Endodermal cell (in vitro differentiated cells): ENCODE measurements around the gene DPP6. TPM values are rescaled to one million over a fixed set of nuclear protein-coding genes. Genes with fewer than 3 reads are reported as not detected.
A peak's percentile ranks its signal among the peaks of the same experiment; 100 is the strongest.

ENCODE experiments used
- DNase-seq: peaks from one replicate; pipeline ENCODE4 v3.0.0-alpha.2; 2017
- H3K27ac ChIP-seq: 2 replicates; pipeline ENCODE4 v1.5.1; 2013; ENCODE audit warnings: mild to moderate bottlenecking, low read depth, low read length, moderate library complexity
- H3K27me3 ChIP-seq: 2 replicates; pipeline ENCODE4 v1.6.1; 2013; ENCODE audit warnings: mild to moderate bottlenecking, low read length, moderate library complexity; ENCODE audit not compliant: insufficient read depth, control insufficient read depth, poor library complexity, severe bottlenecking
- H3K36me3 ChIP-seq: 2 replicates; pipeline ENCODE4 v1.7.0; 2013; ENCODE audit warnings: mild to moderate bottlenecking, low read length, moderate library complexity; ENCODE audit not compliant: control insufficient read depth, insufficient read depth
- H3K4me1 ChIP-seq: one replicate; pipeline ENCODE4 v1.7.0; 2013; ENCODE audit warnings: low read length; ENCODE audit not compliant: control insufficient read depth, insufficient read depth
- H3K4me3 ChIP-seq: 2 replicates; pipeline ENCODE4 v1.5.1; 2013; ENCODE audit warnings: mild to moderate bottlenecking, low read length, moderate library complexity
- H3K9ac ChIP-seq: 2 replicates; pipeline ENCODE4 v1.6.1; 2013; ENCODE audit warnings: mild to moderate bottlenecking, low read length, moderate library complexity; ENCODE audit not compliant: poor library complexity, severe bottlenecking; ENCODE audit errors: extremely low read depth
- H3K9me3 ChIP-seq: 2 replicates; pipeline ENCODE4 v1.6.1; 2013; ENCODE audit warnings: mild to moderate bottlenecking, low read length, moderate library complexity; ENCODE audit not compliant: control insufficient read depth
- H3K27ac Mint-ChIP-seq: 2 replicates; pipeline ENCODE4 v1.8.0; 2020; ENCODE audit warnings: mixed read lengths
- H3K27me3 Mint-ChIP-seq: 2 replicates; pipeline ENCODE4 v1.8.0; 2021; ENCODE audit warnings: mild to moderate bottlenecking, mixed read lengths; ENCODE audit not compliant: insufficient read depth
- H3K36me3 Mint-ChIP-seq: 2 replicates; pipeline ENCODE4 v1.8.0; 2020; ENCODE audit warnings: low read depth, mixed read lengths
- H3K4me1 Mint-ChIP-seq: 2 replicates; pipeline ENCODE4 v1.8.0; 2020; ENCODE audit warnings: mixed read lengths
- H3K4me3 Mint-ChIP-seq: 2 replicates; pipeline ENCODE4 v1.8.0; 2020; ENCODE audit warnings: mild to moderate bottlenecking, moderate library complexity, mixed read lengths
- H3K9me3 Mint-ChIP-seq: 2 replicates; pipeline ENCODE4 v1.8.0; 2020; ENCODE audit warnings: mild to moderate bottlenecking, mixed read lengths
- WGBS, 2 experiments: methylation state at CpG; one replicate each; pipeline versions ENCODE4 v1.1.5 to v1.1.7; 2013; ENCODE audit warnings: missing lambda C conversion rate in 2 of 2, mixed read lengths in 1 of 2; ENCODE audit not compliant: insufficient coverage in 1 of 2, insufficient read length in 1 of 2; 5-methylcytosine and 5-hydroxymethylcytosine counted together
- total RNA-seq, 2 donors: library from RNA; stranded (reverse); fragmentation: NEBNext Ultra II Directional in 1 of 2; extraction: Animal tissue kit (Norgen Biotek cat#: 25700) in 1 of 2; gene quantifications; 2 replicates in 1 of 2; 3 replicates in 1 of 2; pipeline ENCODE4 v1.2.1, GENCODE V29; 2021
- TF ChIP-seq, protein P1 (sequence below): fragments of 200-600 bp; sonication (generic); conservative IDR thresholded peaks from 2 replicates; pipeline ENCODE4 v1.5.0; 2021; ENCODE audit warnings: antibody characterized with exemption, mild to moderate bottlenecking

The DPP6 gene
- total RNA-seq, 2 donors from 2014 or later, result 1.7 to 3.0 TPM

DNA sequence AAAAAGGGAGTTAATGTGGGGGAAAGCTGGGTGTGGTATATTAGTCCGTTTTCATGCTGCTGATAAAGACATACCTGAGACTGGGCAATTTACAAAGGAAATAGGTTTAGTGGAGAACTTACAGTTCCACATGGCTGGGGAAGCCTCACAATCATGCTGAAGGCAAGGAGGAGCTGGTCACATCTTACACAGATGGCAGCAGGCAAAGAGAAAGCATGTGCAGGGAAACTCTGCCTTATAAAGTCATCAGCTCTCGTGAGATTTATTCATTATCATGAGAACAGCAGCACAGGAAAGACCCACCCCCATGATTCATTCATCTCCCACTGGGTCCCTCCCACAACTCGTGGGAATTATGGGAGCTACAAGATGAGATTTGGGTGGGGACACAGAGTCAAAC, 836.5 kb downstream of the DPP6 start:
- no peak for DNase-seq
- H3K27me3 ChIP-seq, result no peaks in the 10 kb centered on the region
- no peak overlapping the region for H3K4me3 ChIP-seq
- peaks cover 10% of the 10 kb centered on the region for H3K9me3 ChIP-seq
- H3K4me3 Mint-ChIP-seq, result no peak overlapping the region
- 60 to 79% methylated on average over 2 to 3 of the region's 3 CpGs for WGBS, 2 experiments
- H3K27me3 Mint-ChIP-seq, result peaks cover 2% of the 10 kb centered on the region
- no peaks in the 10 kb centered on the region for H3K36me3 ChIP-seq
- TF ChIP-seq, protein P1, sequence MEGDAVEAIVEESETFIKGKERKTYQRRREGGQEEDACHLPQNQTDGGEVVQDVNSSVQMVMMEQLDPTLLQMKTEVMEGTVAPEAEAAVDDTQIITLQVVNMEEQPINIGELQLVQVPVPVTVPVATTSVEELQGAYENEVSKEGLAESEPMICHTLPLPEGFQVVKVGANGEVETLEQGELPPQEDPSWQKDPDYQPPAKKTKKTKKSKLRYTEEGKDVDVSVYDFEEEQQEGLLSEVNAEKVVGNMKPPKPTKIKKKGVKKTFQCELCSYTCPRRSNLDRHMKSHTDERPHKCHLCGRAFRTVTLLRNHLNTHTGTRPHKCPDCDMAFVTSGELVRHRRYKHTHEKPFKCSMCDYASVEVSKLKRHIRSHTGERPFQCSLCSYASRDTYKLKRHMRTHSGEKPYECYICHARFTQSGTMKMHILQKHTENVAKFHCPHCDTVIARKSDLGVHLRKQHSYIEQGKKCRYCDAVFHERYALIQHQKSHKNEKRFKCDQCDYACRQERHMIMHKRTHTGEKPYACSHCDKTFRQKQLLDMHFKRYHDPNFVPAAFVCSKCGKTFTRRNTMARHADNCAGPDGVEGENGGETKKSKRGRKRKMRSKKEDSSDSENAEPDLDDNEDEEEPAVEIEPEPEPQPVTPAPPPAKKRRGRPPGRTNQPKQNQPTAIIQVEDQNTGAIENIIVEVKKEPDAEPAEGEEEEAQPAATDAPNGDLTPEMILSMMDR, result no peak
- H3K4me1 Mint-ChIP-seq, result no peaks in the 10 kb centered on the region
- peaks cover 9% of the 10 kb centered on the region for H3K9me3 Mint-ChIP-seq
- H3K27ac ChIP-seq, result no peak overlapping the region
- H3K9ac ChIP-seq, result no peak overlapping the region
- no peaks in the 10 kb centered on the region for H3K4me1 ChIP-seq
- no peak overlapping the region for H3K27ac Mint-ChIP-seq
- H3K36me3 Mint-ChIP-seq, result no peaks in the 10 kb centered on the region

DNA sequence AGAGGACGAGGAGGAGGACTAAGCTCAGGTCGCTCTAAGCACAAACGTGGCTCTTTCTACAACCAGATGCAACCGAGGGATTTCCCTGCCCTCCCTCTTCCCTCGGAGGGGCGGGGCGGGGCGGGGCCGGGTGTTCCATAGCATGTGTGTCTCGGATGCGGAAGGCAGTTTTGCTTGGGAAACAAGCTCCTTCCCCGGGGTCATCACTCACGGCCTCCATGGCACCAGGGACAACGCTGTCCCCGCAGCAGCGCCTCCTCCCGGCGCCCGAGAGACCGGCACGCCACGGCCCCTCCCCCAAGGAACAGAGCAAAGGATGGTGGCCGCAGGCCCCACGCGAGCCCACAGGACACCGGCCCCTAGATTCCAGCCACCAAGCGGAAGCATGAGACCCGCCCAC, 840.3 kb downstream of the DPP6 start:
- Mint-ChIP-seq H3K4me3 (no peak overlapping the region), H3K27me3 (peaks cover 2% of the 10 kb centered on the region), H3K36me3 (no peaks in the 10 kb centered on the region), H3K4me1 (peaks cover 8% of the 10 kb centered on the region), H3K27ac (no peak overlapping the region), H3K9me3 (peaks cover 9% of the 10 kb centered on the region)
- Histone ChIP-seq H3K9me3 (peaks cover 10% of the 10 kb centered on the region), H3K36me3 (no peaks in the 10 kb centered on the region), H3K27ac (no peak overlapping the region), H3K4me3 (no peak overlapping the region), H3K27me3 (no peaks in the 10 kb centered on the region), H3K9ac (no peak overlapping the region), H3K4me1 (no peaks in the 10 kb centered on the region)
- TF ChIP-seq, protein P1, result peak; percentile 61
- peak; percentile 86 for DNase-seq
- 76 to 85% methylated on average over 18 to 28 of the region's 28 CpGs for WGBS, 2 experiments

DNA sequence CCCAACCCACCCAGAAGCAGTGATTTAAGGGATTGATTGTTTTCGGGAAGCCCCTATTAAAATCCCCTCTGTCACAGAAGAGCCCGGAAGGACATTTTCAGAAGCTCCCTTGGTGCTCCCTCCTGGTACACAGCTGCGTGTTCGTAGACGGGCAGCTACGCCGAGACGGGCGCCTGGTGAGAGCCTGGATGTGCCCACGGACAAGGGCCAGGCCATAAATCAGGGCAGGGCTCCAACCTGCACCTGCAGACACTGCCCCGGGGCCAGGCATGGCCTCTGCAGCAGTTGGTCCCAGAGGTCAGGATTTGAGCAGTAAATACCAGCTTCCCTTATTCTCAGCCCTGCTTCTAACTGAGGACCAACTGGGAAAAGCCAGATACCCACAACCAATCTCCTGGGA, 843.9 kb downstream of the DPP6 start:
- no peak overlapping the region for H3K9ac ChIP-seq
- Mint-ChIP-seq H3K27ac (no peak overlapping the region), H3K27me3 (no peaks in the 10 kb centered on the region), H3K4me1 (peaks cover 8% of the 10 kb centered on the region), H3K9me3 (no peaks in the 10 kb centered on the region), H3K4me3 (no peak overlapping the region), H3K36me3 (no peaks in the 10 kb centered on the region)
- DNase-seq, result no peak
- no peak overlapping the region for H3K4me3 ChIP-seq
- no peaks in the 10 kb centered on the region for H3K27me3 ChIP-seq
- TF ChIP-seq, protein P1, result no peak
- no peaks in the 10 kb centered on the region for H3K4me1 ChIP-seq
- no peaks in the 10 kb centered on the region for H3K9me3 ChIP-seq
- no peaks in the 10 kb centered on the region for H3K36me3 ChIP-seq
- H3K27ac ChIP-seq, result no peak overlapping the region
- WGBS, 2 experiments, result 93 to 96% methylated on average over 9 to 11 of the region's 11 CpGs
